ENCODE results near the gene DNAH9.
"Not testable (repeated sequence)": the region's sequence is repeated elsewhere in the genome, so short reads cannot be mapped to it uniquely, and the experiment has no call there.

The DNAH9 gene

DNA sequence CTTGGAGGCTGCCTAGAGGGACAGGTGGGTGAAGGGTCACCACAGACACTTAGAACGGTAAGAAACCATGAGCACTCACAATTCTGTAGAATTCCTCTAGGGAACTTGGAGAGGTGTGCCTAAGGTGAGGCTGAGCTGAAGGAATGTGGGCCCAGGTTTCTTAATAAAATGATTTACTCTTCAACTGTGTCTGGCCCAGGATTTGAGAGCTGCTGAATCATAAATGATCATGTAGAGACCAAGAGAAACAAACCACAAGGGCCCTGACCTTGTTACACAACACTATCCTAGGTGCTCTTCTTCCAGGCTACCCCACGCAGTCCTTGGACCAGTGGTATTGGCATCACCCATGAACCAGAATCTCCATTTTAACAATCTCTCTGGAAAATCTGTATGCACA is 371.3 kb downstream of the DNAH9 start:
- H3K4me3 ChIP-seq (ENCODE audit: low read length), result no peak overlapping the region
- DNase-seq (ENCODE audit: low read depth), result no peak
- TF ChIP-seq, protein P1, sequence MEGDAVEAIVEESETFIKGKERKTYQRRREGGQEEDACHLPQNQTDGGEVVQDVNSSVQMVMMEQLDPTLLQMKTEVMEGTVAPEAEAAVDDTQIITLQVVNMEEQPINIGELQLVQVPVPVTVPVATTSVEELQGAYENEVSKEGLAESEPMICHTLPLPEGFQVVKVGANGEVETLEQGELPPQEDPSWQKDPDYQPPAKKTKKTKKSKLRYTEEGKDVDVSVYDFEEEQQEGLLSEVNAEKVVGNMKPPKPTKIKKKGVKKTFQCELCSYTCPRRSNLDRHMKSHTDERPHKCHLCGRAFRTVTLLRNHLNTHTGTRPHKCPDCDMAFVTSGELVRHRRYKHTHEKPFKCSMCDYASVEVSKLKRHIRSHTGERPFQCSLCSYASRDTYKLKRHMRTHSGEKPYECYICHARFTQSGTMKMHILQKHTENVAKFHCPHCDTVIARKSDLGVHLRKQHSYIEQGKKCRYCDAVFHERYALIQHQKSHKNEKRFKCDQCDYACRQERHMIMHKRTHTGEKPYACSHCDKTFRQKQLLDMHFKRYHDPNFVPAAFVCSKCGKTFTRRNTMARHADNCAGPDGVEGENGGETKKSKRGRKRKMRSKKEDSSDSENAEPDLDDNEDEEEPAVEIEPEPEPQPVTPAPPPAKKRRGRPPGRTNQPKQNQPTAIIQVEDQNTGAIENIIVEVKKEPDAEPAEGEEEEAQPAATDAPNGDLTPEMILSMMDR (conservative IDR thresholded peaks at IDR 0.05; ENCODE audit: low read depth, low read length), result no peak

GRCh38 chr17:11972741-11973140 is 374.5 kb downstream of the DNAH9 start:
- H3K4me3 ChIP-seq (ENCODE audit: low read length); DNase-seq (ENCODE audit: low read depth): not testable (repeated sequence)

DNA sequence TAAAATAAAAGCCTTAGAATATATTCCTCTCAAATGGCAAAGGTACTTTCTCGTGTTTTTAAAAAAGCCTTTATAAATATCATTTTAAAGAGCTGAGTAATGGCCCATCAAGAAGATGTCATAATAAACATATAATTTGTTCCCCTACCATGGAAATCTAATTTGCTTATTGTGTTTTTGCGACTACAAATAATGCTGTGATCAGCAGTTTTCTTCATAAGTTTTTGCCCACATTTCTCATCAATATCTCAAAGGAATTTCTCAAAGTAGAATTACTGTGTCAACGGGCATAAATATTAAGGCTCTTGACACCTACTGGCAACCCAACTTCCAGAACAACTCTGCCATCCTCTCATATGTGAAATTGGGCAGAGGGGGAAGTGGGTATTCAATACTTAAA is 381.5 kb downstream of the DNAH9 start:
- DNase-seq (ENCODE audit: low read depth), result no peak
- TF ChIP-seq, protein P1 (conservative IDR thresholded peaks at IDR 0.05; ENCODE audit: low read depth, low read length), result no peak
- no peak overlapping the region for H3K4me3 ChIP-seq (ENCODE audit: low read length)

DNA sequence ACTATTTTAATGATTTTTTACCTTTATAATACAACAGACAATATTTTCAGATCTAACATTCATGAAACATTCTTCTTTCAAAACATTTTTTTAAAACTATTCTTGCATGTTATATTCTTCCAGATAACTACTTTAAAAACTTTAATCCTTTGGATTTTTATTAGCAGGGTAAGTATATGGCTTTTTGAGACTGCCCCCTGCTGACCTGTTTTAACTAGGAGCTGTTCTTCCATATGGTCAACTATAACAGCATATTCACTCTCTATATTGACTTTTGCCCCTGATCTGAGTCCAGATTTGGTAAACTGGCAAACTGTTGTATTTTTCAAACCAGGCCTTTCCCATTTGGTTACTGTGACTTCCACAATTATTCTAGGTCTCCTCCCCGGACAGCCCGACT is 382.5 kb downstream of the DNAH9 start:
- H3K4me3 ChIP-seq (ENCODE audit: low read length), result no peak overlapping the region
- TF ChIP-seq, protein P1 (conservative IDR thresholded peaks at IDR 0.05; ENCODE audit: low read depth, low read length), result peak; percentile 50
- DNase-seq (ENCODE audit: low read depth), result no peak

DNA sequence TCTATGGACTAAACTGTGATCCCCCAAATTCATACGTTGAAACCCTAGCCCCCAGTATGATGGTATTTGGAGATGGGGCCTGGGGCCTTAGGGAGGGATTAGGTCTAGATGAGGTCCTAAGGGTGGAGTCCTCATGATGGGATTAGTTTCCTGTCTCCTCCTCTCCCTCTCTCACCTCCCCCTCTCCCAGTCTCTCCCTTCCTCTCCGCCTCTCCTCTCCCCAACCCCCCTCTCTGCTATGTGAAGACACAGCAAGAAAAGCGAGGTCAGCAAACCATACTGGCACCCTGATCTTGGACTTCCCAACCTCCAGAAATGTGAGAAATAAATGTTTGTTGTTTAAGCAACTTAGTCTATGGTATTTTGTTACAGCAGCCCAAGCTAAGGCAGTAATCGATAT is 383.6 kb downstream of the DNAH9 start:
- TF ChIP-seq, protein P1 (conservative IDR thresholded peaks at IDR 0.05; ENCODE audit: low read depth, low read length), result no peak
- DNase-seq (ENCODE audit: low read depth), result no peak
- no peak overlapping the region for H3K4me3 ChIP-seq (ENCODE audit: low read length)

- TF ChIP-seq, protein P1 (conservative IDR thresholded peaks at IDR 0.05; ENCODE audit: low read depth, low read length), result no peak
- DNase-seq (ENCODE audit: low read depth), result no peak
- no peak overlapping the region for H3K4me3 ChIP-seq (ENCODE audit: low read length)
Measured at GRCh38 chr17:11986179-11986941, 388.1 kb downstream of the DNAH9 start.

GRCh38 chr17:11986942-11987329 is 388.7 kb downstream of the DNAH9 start:
- H3K4me3 ChIP-seq (ENCODE audit: low read length), result no peak overlapping the region
- DNase-seq (ENCODE audit: low read depth), result peak; percentile 5
- TF ChIP-seq, protein P1 (conservative IDR thresholded peaks at IDR 0.05; ENCODE audit: low read depth, low read length), result peak; percentile 46

All from retinal pigment epithelial cell (primary cell).